WTC11 (cell line): ENCODE results near the gene INTS2. TPM values are rescaled to one million over a fixed set of nuclear protein-coding genes. Genes with fewer than 3 reads are reported as not detected.
"Not testable (repeated sequence)": the region's sequence is repeated elsewhere in the genome, so short reads cannot be mapped to it uniquely, and the experiment has no call there.

ENCODE experiments used
- ATAC-seq: fragments of 200-7000 bp; cut with Tn5 transposase; 2 replicates; pipeline ENCODE4 v1.10.0; 2021; ENCODE audit warnings: mild to moderate bottlenecking, moderate library complexity
- CTCF ChIA-PET: fragments of 300-600 bp; sonication (Branson Sonifier 250); formaldehyde crosslinking; loops from one replicate; lab custom pipeline; 2021; ENCODE audit warnings: antibody characterized with exemption; lab: Charles Lee
- POLR2A ChIA-PET: fragments of 350-600 bp; sonication (Branson Sonifier 250); formaldehyde crosslinking; loops from one replicate; lab custom pipeline; 2021; ENCODE audit warnings: antibody characterized with exemption; lab: Charles Lee
- DNase-seq: peaks from one replicate; pipeline ENCODE4 v3.0.0; 2021; ENCODE audit warnings: low spot score
- H3K27ac Mint-ChIP-seq: 2 replicates; pipeline ENCODE4 v1.8.0; 2021; ENCODE audit warnings: mixed read lengths
- H3K27me3 Mint-ChIP-seq: 2 replicates; pipeline ENCODE4 v1.8.0; 2021; ENCODE audit warnings: low read depth, mild to moderate bottlenecking, moderate library complexity, mixed read lengths
- H3K36me3 Mint-ChIP-seq: 2 replicates; pipeline ENCODE4 v1.8.0; 2021; ENCODE audit warnings: mixed read lengths
- H3K4me1 Mint-ChIP-seq: 2 replicates; pipeline ENCODE4 v1.8.0; 2022; ENCODE audit warnings: mixed read lengths
- H3K4me3 Mint-ChIP-seq: 2 replicates; pipeline ENCODE4 v1.8.0; 2021; ENCODE audit warnings: mild to moderate bottlenecking, moderate library complexity, mixed read lengths
- H3K9me3 Mint-ChIP-seq: 2 replicates; pipeline ENCODE4 v1.8.0; 2021; ENCODE audit warnings: mixed read lengths
- CREM ChIP-seq: sonication (generic); formaldehyde crosslinking; IDR thresholded peaks from 2 replicates; pipeline ENCODE4 v1.8.1; 2022; ENCODE audit warnings: mild to moderate bottlenecking, missing genetic modification reagents, moderate library complexity
- ETV6 ChIP-seq: sonication (generic); formaldehyde crosslinking; IDR thresholded peaks from 2 replicates; pipeline ENCODE4 v1.8.1; 2022; ENCODE audit warnings: mild to moderate bottlenecking, missing genetic modification reagents
- FOXP1 ChIP-seq: sonication (generic); formaldehyde crosslinking; IDR thresholded peaks from 2 replicates; pipeline ENCODE4 v1.8.0; 2022; ENCODE audit warnings: missing genetic modification reagents, mild to moderate bottlenecking, moderate library complexity, borderline replicate concordance
- GABPB1 ChIP-seq: sonication (generic); formaldehyde crosslinking; IDR thresholded peaks from 2 replicates; pipeline ENCODE4 v1.8.1; 2023; ENCODE audit warnings: mild to moderate bottlenecking, missing genetic modification reagents
- MXD4 ChIP-seq: fragments of 250-450 bp; sonication (Bioruptor Pico); IDR thresholded peaks from 2 replicates; pipeline ENCODE4 v1.8.0; 2021; ENCODE audit warnings: mild to moderate bottlenecking, moderate library complexity, borderline replicate concordance
- MYBL2 ChIP-seq: sonication (generic); formaldehyde crosslinking; IDR thresholded peaks from 2 replicates; pipeline ENCODE4 v1.8.1; 2023; ENCODE audit warnings: mild to moderate bottlenecking, moderate library complexity, missing genetic modification reagents
- NFYB ChIP-seq: sonication (generic); formaldehyde crosslinking; conservative IDR thresholded peaks from 2 replicates; pipeline ENCODE4 v1.8.0; 2022; ENCODE audit warnings: low read depth, missing genetic modification reagents
- NR3C1 ChIP-seq: sonication (generic); formaldehyde crosslinking; conservative IDR thresholded peaks from 2 replicates; pipeline ENCODE4 v1.8.1; 2023; ENCODE audit warnings: low read depth, mild to moderate bottlenecking, missing genetic modification reagents
- ZNF219 ChIP-seq: sonication (generic); formaldehyde crosslinking; IDR thresholded peaks from 2 replicates; pipeline ENCODE4 v1.8.0; 2023; ENCODE audit warnings: missing genetic modification reagents, mild to moderate bottlenecking, borderline replicate concordance
- ZNF232 ChIP-seq: sonication (generic); formaldehyde crosslinking; IDR thresholded peaks from 2 replicates; pipeline ENCODE4 v1.8.0; 2022; ENCODE audit warnings: mild to moderate bottlenecking, missing genetic modification reagents
- ZNF263 ChIP-seq: sonication (generic); formaldehyde crosslinking; IDR thresholded peaks from 2 replicates; pipeline ENCODE4 v1.8.1; 2022; ENCODE audit warnings: low read depth, mild to moderate bottlenecking, moderate library complexity, missing genetic modification reagents
- total RNA-seq: library from RNA; stranded (reverse); gene quantifications from 3 replicates; pipeline ENCODE4 v1.2.3, GENCODE V29; 2021
- TF ChIP-seq, protein P1 (sequence below): sonication (generic); formaldehyde crosslinking; IDR thresholded peaks from 2 replicates; pipeline ENCODE4 v1.8.1; 2023; ENCODE audit warnings: mild to moderate bottlenecking, missing genetic modification reagents, moderate library complexity
- TF ChIP-seq, protein P2 (sequence below): sonication (generic); formaldehyde crosslinking; IDR thresholded peaks from 2 replicates; pipeline ENCODE4 v1.8.1; 2022; ENCODE audit warnings: low read depth, missing genetic modification reagents, borderline replicate concordance
- TF ChIP-seq, protein P3 (sequence below): sonication (generic); formaldehyde crosslinking; IDR thresholded peaks from 2 replicates; pipeline ENCODE4 v1.8.1; 2023; ENCODE audit warnings: mild to moderate bottlenecking, missing genetic modification reagents, borderline replicate concordance

The INTS2 gene
- total RNA-seq, 1 experiment from 2014 or later = 24.9 TPM

DNA sequence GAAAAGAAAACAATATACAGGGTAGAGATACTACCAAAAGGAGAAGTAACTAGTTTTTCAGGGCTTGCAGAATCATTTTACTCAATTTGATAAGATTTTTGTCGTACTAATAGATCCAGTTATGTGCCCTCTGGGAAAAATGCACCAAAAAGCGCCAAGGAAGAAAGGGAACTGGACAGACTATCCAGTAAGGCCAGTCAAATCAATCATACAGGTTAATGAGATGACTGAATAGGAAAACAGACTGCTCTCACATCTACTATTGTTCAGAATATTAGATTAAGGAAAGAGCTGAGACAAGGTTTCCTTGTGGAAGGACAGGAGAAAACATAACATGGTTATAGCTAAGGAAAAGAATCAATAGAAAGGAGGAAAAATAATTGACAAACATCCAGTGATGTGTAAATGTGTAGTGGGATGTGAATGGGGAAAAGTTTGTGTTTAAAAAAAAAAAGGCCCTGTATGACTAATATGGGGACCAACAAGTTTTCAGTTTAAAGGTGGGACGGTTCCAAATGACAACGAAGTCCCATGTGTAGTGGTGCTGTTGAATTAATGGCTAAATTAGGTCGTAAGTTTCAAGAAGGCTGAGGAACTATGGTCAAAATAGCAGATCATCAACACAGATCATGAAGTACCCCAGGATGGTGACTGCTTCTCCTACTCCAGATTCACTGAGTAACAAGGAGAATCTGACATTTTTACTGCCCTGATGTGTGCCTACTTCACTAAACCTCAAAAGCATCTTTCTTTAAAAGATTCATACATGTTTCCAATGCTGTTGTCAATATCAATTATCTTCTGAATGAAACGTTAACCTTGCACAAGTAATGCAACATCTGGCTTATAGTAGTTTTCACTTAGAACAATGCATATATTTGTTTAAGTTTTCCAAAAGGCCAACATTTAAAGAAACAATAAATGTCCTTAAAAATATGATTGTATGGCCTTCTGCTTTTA is 105.2 kb downstream of the INTS2 start (continued):
- TF ChIP-seq ZNF263 (CRISPR knock-in tag) = no peak
- no peak for TF ChIP-seq CREM (CRISPR knock-in tag)
- no peak for TF ChIP-seq MXD4 (CRISPR knock-in tag)

DNA sequence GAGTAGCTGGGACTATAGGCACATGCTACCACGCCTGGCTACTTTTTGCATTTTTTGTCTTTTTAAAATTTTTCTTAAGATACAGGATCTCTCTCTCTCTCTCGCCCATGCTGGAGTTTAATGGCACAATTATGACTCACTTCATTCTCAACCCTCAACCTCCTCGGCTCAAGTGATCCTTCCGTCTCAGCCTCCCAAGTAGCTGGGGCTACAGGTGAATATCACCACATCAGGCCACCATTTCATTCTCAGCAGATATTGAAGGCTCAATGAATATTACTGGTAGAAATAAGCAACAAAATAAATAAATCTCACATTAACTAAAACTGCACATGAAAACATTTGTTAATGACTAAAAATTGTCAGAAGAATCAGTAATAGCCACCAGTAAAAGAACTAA is 106.1 kb downstream of the INTS2 start:
- H3K9me3 Mint-ChIP-seq = peaks cover 7% of the 10 kb centered on the region
- CTCF ChIA-PET = no interaction called here
- no peak overlapping the region for H3K4me3 Mint-ChIP-seq
- peaks cover 3% of the 10 kb centered on the region; the same call in 1 of the 2 replicates for H3K4me1 Mint-ChIP-seq
- no peak overlapping the region for H3K27ac Mint-ChIP-seq
- ATAC-seq (no peak), DNase-seq (no peak)
- H3K36me3 Mint-ChIP-seq = peaks cover 15% of the 10 kb centered on the region
- TF ChIP-seq, protein P1, sequence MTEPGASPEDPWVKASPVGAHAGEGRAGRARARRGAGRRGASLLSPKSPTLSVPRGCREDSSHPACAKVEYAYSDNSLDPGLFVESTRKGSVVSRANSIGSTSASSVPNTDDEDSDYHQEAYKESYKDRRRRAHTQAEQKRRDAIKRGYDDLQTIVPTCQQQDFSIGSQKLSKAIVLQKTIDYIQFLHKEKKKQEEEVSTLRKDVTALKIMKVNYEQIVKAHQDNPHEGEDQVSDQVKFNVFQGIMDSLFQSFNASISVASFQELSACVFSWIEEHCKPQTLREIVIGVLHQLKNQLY = no peak
- TF ChIP-seq MYBL2 (no peak), ETV6 (CRISPR knock-in tag) (no peak), ZNF232 (no peak), NR3C1 (CRISPR knock-in tag) (no peak), ZNF219 (CRISPR knock-in tag) (no peak), FOXP1 (no peak)
- TF ChIP-seq, protein P2, sequence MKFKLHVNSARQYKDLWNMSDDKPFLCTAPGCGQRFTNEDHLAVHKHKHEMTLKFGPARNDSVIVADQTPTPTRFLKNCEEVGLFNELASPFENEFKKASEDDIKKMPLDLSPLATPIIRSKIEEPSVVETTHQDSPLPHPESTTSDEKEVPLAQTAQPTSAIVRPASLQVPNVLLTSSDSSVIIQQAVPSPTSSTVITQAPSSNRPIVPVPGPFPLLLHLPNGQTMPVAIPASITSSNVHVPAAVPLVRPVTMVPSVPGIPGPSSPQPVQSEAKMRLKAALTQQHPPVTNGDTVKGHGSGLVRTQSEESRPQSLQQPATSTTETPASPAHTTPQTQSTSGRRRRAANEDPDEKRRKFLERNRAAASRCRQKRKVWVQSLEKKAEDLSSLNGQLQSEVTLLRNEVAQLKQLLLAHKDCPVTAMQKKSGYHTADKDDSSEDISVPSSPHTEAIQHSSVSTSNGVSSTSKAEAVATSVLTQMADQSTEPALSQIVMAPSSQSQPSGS (CRISPR knock-in tag) = no peak
- TF ChIP-seq, protein P3, sequence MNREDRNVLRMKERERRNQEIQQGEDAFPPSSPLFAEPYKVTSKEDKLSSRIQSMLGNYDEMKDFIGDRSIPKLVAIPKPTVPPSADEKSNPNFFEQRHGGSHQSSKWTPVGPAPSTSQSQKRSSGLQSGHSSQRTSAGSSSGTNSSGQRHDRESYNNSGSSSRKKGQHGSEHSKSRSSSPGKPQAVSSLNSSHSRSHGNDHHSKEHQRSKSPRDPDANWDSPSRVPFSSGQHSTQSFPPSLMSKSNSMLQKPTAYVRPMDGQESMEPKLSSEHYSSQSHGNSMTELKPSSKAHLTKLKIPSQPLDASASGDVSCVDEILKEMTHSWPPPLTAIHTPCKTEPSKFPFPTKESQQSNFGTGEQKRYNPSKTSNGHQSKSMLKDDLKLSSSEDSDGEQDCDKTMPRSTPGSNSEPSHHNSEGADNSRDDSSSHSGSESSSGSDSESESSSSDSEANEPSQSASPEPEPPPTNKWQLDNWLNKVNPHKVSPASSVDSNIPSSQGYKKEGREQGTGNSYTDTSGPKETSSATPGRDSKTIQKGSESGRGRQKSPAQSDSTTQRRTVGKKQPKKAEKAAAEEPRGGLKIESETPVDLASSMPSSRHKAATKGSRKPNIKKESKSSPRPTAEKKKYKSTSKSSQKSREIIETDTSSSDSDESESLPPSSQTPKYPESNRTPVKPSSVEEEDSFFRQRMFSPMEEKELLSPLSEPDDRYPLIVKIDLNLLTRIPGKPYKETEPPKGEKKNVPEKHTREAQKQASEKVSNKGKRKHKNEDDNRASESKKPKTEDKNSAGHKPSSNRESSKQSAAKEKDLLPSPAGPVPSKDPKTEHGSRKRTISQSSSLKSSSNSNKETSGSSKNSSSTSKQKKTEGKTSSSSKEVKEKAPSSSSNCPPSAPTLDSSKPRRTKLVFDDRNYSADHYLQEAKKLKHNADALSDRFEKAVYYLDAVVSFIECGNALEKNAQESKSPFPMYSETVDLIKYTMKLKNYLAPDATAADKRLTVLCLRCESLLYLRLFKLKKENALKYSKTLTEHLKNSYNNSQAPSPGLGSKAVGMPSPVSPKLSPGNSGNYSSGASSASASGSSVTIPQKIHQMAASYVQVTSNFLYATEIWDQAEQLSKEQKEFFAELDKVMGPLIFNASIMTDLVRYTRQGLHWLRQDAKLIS (CRISPR knock-in tag) = no peak
- TF ChIP-seq, all 79 proteins: peak for 0
- POLR2A ChIA-PET = no interaction called here
- H3K27me3 Mint-ChIP-seq = no peaks in the 10 kb centered on the region; the same call in 1 of the 2 replicates

DNA sequence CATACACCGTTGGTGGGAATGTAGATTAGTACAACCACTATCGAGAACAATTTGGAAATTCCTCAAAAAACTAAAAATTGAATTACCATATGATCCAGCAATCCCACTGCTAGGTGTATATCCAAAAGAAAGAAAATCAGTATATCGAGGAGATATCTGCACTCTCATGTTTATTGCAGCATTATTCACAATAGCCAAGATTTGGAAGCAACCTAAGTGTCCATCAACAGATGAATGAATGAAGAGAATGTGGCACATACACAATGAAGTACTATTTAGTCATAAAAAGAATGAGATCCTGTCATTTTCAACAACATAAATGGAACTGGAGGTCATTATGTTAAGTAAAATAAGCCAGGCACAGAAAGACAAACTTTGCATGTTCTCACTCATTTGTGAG is 108.5 kb downstream of the INTS2 start:
- H3K27ac Mint-ChIP-seq, POLR2A ChIA-PET, H3K4me3 Mint-ChIP-seq, H3K9me3 Mint-ChIP-seq, H3K4me1 Mint-ChIP-seq, H3K27me3 Mint-ChIP-seq, DNase-seq, ATAC-seq, CTCF ChIA-PET: not testable (repeated sequence)
- peaks cover 15% of the 10 kb centered on the region for H3K36me3 Mint-ChIP-seq

DNA sequence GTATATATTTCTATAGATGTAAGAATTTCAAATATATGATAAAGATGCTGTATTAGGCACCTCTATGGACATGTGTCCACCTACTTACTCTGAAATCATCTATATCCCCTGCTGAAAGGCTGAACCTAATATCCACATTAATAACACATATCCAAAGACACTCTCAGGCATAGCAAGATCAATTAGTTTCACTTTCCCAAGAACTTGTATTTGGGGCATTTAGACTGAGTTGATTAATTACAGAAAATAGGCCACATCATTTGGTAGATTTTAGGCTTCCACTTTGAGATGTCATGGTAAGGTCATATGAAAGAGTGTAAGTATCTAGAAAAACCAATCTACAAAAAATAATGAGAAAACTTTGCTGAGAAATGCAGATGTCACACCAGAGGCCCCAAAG is 109.6 kb downstream of the INTS2 start:
- no peak overlapping the region for H3K27ac Mint-ChIP-seq
- peaks cover 15% of the 10 kb centered on the region for H3K36me3 Mint-ChIP-seq
- peaks cover 7% of the 10 kb centered on the region for H3K9me3 Mint-ChIP-seq
- H3K27me3 Mint-ChIP-seq = no peaks in the 10 kb centered on the region; the same call in 1 of the 2 replicates
- H3K4me3 Mint-ChIP-seq = no peak overlapping the region
- no peak for DNase-seq
- ChIA-PET POLR2A (no interaction called here), CTCF (no interaction called here)
- no peak for ATAC-seq
- H3K4me1 Mint-ChIP-seq = peaks cover 9% of the 10 kb centered on the region
- no peak for TF ChIP-seq NFYB (CRISPR knock-in tag)
- TF ChIP-seq GABPB1 (CRISPR knock-in tag) = no peak
- TF ChIP-seq, protein P3 (CRISPR knock-in tag) = no peak
